ENCODE data around the gene NUP210.

DNA sequence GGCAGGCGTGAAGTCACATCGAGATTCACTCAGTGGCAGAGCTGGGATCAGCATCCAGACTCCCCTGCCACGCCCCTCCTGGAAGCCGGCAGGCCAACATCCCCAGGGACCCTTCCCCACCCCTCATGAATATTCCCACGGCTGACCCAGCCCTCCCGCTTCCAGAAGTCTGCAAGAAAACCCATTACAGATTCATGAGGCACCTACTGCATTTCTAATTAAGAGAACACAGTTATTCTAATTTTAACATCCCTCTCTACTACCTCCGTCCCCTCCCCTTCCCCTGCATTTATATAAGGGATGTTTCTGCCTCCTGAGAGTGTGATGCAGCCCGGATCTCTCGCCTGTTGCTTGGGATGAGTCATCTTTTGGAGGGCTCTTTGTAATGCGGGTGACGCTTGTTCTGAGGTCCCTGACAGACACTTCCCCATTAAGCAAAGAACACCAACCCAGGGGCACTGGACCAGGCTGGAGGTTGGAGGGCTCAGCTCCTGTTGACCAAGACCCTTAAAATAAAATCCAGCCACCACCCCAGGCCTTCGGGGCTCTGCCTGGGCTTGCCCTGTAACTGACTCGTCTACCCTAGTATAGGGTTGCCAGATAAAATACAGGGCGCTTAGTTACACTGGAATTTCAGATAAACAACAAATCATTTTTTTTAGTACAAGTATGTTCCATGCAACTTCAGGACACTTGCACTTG, 118.7 kb downstream of the NUP210 start:
- TF ChIP-seq, protein P1, sequence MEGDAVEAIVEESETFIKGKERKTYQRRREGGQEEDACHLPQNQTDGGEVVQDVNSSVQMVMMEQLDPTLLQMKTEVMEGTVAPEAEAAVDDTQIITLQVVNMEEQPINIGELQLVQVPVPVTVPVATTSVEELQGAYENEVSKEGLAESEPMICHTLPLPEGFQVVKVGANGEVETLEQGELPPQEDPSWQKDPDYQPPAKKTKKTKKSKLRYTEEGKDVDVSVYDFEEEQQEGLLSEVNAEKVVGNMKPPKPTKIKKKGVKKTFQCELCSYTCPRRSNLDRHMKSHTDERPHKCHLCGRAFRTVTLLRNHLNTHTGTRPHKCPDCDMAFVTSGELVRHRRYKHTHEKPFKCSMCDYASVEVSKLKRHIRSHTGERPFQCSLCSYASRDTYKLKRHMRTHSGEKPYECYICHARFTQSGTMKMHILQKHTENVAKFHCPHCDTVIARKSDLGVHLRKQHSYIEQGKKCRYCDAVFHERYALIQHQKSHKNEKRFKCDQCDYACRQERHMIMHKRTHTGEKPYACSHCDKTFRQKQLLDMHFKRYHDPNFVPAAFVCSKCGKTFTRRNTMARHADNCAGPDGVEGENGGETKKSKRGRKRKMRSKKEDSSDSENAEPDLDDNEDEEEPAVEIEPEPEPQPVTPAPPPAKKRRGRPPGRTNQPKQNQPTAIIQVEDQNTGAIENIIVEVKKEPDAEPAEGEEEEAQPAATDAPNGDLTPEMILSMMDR (IDR thresholded peaks at IDR 0.05) = no peak
- TF ChIP-seq POLR2A (IDR thresholded peaks at IDR 0.05) = no peak

Measured in testis (tissue), 2 donors.